GM12801 (cell line): Measurements from ENCODE around the gene KLB.

ENCODE experiments used
- TF ChIP-seq, protein P1 (sequence below): IDR thresholded peaks from one replicate; pipeline ENCODE4 v1.5.1; 2011; ENCODE audit warnings: control low read depth; ENCODE audit not compliant: insufficient read length; ENCODE audit errors: extremely low read depth

Gene KLB

DNA sequence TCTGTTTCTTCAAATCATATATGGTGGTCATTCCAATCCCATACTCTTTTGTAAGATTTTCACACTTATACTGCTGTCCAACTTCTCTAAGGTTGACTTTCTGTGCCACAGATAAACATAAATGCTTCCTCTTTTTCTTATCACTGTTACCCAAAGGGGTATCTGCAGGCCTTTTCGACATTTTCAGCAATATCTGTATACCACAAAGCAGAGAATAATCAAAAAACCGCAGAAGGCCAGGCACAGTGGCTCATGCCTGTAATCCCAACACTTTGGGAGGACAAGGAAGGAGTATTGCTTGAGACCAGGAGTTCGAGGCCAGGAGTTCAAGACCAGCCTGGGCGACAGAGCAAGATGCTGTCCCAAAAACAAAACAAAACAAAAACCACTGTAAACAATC, 37.4 kb upstream of the KLB start:
- TF ChIP-seq, protein P1, sequence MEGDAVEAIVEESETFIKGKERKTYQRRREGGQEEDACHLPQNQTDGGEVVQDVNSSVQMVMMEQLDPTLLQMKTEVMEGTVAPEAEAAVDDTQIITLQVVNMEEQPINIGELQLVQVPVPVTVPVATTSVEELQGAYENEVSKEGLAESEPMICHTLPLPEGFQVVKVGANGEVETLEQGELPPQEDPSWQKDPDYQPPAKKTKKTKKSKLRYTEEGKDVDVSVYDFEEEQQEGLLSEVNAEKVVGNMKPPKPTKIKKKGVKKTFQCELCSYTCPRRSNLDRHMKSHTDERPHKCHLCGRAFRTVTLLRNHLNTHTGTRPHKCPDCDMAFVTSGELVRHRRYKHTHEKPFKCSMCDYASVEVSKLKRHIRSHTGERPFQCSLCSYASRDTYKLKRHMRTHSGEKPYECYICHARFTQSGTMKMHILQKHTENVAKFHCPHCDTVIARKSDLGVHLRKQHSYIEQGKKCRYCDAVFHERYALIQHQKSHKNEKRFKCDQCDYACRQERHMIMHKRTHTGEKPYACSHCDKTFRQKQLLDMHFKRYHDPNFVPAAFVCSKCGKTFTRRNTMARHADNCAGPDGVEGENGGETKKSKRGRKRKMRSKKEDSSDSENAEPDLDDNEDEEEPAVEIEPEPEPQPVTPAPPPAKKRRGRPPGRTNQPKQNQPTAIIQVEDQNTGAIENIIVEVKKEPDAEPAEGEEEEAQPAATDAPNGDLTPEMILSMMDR, result no peak

DNA sequence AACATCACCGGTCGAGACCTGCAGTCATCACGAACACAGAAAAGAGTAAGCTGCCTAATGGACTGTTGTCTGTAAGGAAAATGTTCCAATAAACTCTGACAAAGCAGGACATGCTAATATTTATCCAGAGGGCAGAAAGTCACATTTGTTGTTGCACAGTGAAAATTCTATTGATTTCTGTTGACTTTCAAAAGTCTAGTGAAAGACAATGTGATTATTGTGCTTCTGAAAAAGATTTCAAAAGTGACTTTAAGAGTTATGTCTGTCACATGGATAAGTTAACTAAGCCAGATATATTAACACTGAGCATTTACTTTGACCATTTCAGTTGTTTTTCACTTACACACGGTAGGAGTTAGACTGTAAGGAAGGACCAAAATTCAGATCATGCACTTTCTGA, 31.3 kb upstream of the KLB start:
- TF ChIP-seq, protein P1, result no peak

DNA sequence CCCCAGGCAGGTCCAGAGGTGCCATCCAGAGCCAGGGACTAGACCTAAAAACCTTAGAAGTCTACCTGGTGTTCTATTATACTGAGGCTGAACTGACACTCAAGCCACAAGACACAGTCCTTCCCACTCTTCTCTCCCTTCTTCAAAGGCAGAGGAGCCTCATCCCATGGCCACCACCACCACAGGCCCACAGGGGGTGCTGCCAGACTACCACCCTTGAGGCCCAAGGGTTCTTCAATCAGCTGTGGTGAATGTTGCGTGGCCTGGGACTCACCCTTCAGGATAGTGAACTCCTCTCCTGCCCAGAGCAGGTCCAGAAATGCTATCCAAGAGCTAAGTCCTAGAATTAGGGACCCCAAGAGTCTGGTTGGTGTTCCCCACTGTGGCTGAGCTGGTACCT, 23.0 kb upstream of the KLB start:
- TF ChIP-seq, protein P1, result no peak

DNA sequence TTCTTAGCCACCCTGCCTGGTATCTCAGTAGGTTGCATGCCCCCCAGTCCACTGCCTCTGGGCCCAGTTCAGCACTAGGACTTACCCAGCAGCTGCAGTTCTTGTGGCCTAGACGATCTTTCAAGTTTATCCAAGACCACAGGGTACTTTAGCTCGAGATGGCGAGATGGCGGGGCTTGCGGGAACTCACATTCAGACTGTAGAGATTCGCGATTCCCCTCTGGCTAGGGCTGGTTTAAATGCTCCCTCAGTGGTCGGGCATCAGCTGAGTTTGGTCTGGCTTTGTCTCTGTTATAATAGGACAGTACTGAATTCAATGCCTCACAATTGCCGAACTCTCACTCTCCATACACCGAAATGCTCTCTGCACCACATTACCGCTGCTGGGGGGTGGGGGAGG, 22.2 kb upstream of the KLB start:
- TF ChIP-seq, protein P1, result no peak

DNA sequence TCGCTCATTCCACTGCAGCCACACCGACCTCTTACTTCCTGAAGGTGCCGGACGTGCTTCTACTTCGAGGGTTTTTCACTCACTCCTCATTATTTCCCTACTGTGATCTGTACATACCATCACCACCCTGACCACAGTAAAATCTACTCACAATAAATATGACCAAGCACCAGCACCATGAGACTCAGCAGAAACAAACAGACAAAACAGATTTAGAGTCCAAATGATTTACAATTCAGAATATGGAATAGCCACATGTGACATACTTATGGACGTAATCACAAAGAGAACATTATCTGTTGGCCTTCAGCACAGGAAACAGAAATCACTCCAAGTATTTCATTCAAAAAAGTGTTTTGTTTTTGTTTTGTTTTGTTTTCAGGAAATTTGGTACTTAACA, 16.1 kb upstream of the KLB start:
- TF ChIP-seq, protein P1, result no peak

DNA sequence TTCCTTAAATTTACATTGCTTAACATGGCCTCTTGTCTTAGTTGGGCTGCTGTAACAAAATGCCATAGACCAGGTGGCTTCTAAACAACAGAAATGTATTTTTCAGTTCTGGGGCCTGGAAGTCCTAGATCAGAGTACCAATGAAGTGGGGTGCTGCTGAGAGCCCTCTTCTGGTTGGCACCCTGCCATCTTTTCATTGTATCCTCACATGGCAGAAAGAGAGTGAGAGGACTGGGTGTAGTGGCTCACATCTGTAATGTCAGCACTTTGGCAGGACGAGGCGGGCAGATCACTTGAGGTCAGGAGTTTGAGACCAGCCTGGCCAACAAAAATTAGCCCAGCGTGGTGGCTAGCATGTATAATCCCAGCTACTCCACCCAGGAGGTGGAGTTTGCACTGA, 12.0 kb upstream of the KLB start:
- TF ChIP-seq, protein P1, result no peak

DNA sequence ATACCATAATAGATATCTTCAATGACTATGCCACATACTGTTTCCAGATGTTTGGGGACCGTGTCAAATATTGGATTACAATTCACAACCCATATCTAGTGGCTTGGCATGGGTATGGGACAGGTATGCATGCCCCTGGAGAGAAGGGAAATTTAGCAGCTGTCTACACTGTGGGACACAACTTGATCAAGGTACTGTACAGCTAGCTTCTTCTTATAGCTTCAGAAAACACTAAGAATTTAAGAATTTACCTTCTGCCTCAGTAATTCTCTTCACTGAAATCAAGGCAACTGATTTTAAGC, 805 bp downstream of the KLB start:
- TF ChIP-seq, protein P1, result no peak

DNA sequence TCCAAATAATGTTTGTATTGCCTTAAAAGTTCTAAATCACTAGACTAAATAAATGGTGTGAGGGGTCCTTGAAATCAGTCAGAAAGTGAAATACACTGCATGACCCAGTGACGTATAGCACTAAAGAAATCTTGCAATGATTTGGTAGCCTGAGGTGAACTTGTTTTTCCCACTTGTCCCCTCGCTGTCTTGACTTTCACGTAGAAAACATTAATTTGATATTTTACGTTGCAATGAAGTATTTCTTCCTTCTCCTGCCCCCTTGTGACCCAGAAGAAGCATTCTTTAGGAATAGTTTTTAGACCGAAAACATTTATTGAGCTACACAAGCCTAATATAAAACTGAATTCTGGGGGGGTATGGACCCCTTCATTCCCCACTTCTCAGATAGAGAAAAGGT, 3.7 kb downstream of the KLB start:
- TF ChIP-seq, protein P1, result no peak
